ENCODE measurements around the gene RBL1.

DNA sequence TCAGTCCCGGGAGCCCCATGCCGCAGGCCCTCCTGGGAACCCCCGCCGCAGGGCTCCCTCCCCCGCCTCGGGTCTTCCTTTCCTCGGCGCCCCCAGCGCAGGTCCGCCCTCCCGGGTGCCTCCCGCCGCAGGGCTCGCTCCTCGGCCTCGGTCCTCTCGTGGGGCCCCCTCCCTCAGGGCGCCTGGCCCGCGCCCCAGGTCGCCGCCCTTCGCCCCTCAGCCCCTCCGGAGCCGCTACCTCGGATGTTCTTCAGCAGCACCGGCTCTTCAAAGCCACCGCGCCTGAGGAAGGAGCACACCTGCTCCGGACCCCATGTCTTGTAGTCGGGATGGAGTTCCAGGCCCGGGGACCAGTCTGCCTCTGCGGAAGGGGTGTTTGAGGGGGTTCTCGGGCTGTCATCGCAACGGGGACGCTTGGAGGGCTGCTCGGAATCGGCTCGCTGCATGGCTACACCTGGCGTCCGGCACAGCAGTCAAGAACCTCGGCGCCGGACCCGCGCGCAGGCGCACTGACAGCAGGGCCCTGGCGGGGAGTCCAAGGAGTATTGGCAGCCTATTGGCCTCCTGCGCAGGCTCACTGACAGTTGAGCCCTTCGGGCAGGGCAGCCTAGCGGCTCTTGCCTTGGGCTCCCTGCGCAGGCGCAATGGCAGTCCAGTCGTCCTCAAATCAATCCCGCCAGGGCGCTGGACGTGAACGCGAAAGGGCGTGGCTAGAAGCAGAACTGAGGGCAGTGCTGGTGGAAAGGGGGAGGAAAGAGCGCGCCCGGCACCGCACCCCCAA is 144.4 kb downstream of the RBL1 start, which contains the start of gene SAMHD1:
- TF ChIP-seq POLR2A (IDR thresholded peaks at IDR 0.05; ENCODE audit: low read depth, low read length), result peak; percentile 52; the same call in 1 of the 2 replicates
- 0 out of 2 replicates have a peak, but pooled peaks have one; percentile 8 for TF ChIP-seq SPI1 (IDR thresholded peaks at IDR 0.05; ENCODE audit: low read depth, low read length)
- no peak for TF ChIP-seq POLR2AphosphoS5 (IDR thresholded peaks at IDR 0.05; ENCODE audit: low read depth, low read length)

All from GM12891 (cell line).